ENCODE measurements around the gene LRP8. TPM values are rescaled to one million over a fixed set of nuclear protein-coding genes. Genes with fewer than 3 reads are reported as not detected.
A peak's percentile ranks its signal among the peaks of the same experiment; 100 is the strongest.

The LRP8 gene
- polyA plus RNA-seq, 2 of the 4 experiments (the other 2 are of a cell fraction), result 32.6 to 46.1 TPM

- ChIA-PET POLR2A (no interaction called here), CTCF (interaction anchor here (1.5 to 2.1 kb wide), 3 partner anchors 10 to 136 kb away, joined by 4 to 13 read pairs (median 9); no protein-coding TSS in a partner anchor)
- ATAC-seq, result no peak
- WGBS (ENCODE audit: missing lambda C conversion rate), result 90% methylated on average over 8 of the region's 11 CpGs
- Histone ChIP-seq H3K4me2 (no peak overlapping the region), H3K4me1 (no peaks in the 10 kb centered on the region), H3K27ac (no peak overlapping the region), H3K4me3 (no peak overlapping the region), H3K9me3 (no peaks in the 10 kb centered on the region)
- no peak for FAIRE-seq
- no peak for DNase-seq (ENCODE audit: low read depth in 1 of 2, low spot score in 1 of 2)
- TF ChIP-seq MAX (IDR thresholded peaks at IDR 0.05), result no peak
- no peak for TF ChIP-seq POLR2A (IDR thresholded peaks at IDR 0.05; ENCODE audit: low read length)
- no peak for TF ChIP-seq ZSCAN20 (CRISPR knock-in tag; IDR thresholded peaks at IDR 0.05)
- TF ChIP-seq EHMT2 (IDR thresholded peaks at IDR 0.05; ENCODE audit: low read depth), result no peak
- TF ChIP-seq BCL3 (IDR thresholded peaks at IDR 0.05), result no peak
- no peak for TF ChIP-seq HOXB13 (CRISPR knock-in tag; IDR thresholded peaks at IDR 0.05; ENCODE audit: low read depth)
- no peak for TF ChIP-seq RCOR1 (IDR thresholded peaks at IDR 0.05; ENCODE audit: low read depth, low read length)
Measured at GRCh38 chr1:53256511-53257453, 71.1 kb downstream of the LRP8 start.

- ChIA-PET CTCF (interaction anchor here (1.0 to 1.4 kb wide), 3 partner anchors 10 to 138 kb away, joined by 3 read pairs; partner anchors contain the start of gene MAGOH), POLR2A (interaction anchor here (0.9 kb wide), 1 partner anchor 17 kb away, joined by 3 read pairs; the partner anchor contains the start of gene MAGOH)
- no peak overlapping the region for H3K27ac ChIP-seq
- TF ChIP-seq ESRRA (IDR thresholded peaks at IDR 0.05; ENCODE audit: borderline replicate concordance, low read length) (no peak), JUNB (IDR thresholded peaks at IDR 0.05) (no peak), HOXA7 (CRISPR knock-in tag; IDR thresholded peaks at IDR 0.05) (no peak), SMC3 (IDR thresholded peaks at IDR 0.05) (no peak), HES2 (IDR thresholded peaks at IDR 0.05) (no peak), MAZ (IDR thresholded peaks at IDR 0.05; ENCODE audit: borderline replicate concordance, low read depth, low read length) (no peak), FOSB (CRISPR knock-in tag; IDR thresholded peaks at IDR 0.05) (no peak), FOXS1 (CRISPR knock-in tag; IDR thresholded peaks at IDR 0.05) (no peak), MAX (IDR thresholded peaks at IDR 0.05) (no peak), ZC3H11A (IDR thresholded peaks at IDR 0.05) (no peak), TFCP2L1 (CRISPR knock-in tag; IDR thresholded peaks at IDR 0.05) (no peak), CHD2 (IDR thresholded peaks at IDR 0.05; ENCODE audit: low read length, partially characterized antibody) (no peak), RCOR1 (IDR thresholded peaks at IDR 0.05; ENCODE audit: low read depth, low read length) (no peak), RARB (CRISPR knock-in tag; IDR thresholded peaks at IDR 0.05) (no peak), NFE2L2 (conservative IDR thresholded peaks at IDR 0.05; ENCODE audit: low read length) (no peak), HOXB13 (CRISPR knock-in tag; IDR thresholded peaks at IDR 0.05; ENCODE audit: low read depth) (no peak), POLR2A (IDR thresholded peaks at IDR 0.05; ENCODE audit: low read length) (no peak)
- H3K9me3 ChIP-seq, result no peaks in the 10 kb centered on the region
- H3K4me1 ChIP-seq, result no peaks in the 10 kb centered on the region
- peak; percentile 50 to 70; a peak in 4 of 6 replicates for ATAC-seq
- H3K4me3 ChIP-seq, result no peak overlapping the region
- H3K4me2 ChIP-seq, result no peak overlapping the region
- WGBS (ENCODE audit: missing lambda C conversion rate), result 97% methylated on average over 4 of the region's 4 CpGs
- FAIRE-seq, result no peak
- no peak for DNase-seq (ENCODE audit: low read depth in 1 of 2, low spot score in 1 of 2)
Measured at GRCh38 chr1:53255031-53255430, 72.8 kb downstream of the LRP8 start.
